T-cell (primary cell): ENCODE measurements around the gene EEF1AKMT2. TPM values are rescaled to one million over a fixed set of nuclear protein-coding genes. Genes with fewer than 3 reads are reported as not detected.

Source experiments
- ATAC-seq, 4 experiments: fragments of 200-7000 bp in 3 of 4; fragments of 150-1000 bp in 1 of 4; cut with Tn5 transposase; replicated peaks in 1 of 4; 1 replicate in 3 of 4; 2 replicates in 1 of 4; pipeline ENCODE4 v1.10.0; 2021; ENCODE audit warnings: moderate library complexity in 3 of 4, mild to moderate bottlenecking in 2 of 4, moderate number of reproducible peaks in 1 of 4
- CTCF ChIA-PET, 2 donors: fragments of 300-600 bp; sonication (Branson Sonifier 250); formaldehyde crosslinking; loops; one replicate each; lab custom pipeline; 2022; ENCODE audit warnings: antibody characterized with exemption in 2 of 2; lab: Charles Lee
- POLR2A ChIA-PET, 2 donors: fragments of 300-600 bp; sonication (Branson Sonifier 250); formaldehyde crosslinking; loops; one replicate each; lab custom pipeline; 2022; ENCODE audit warnings: antibody characterized with exemption in 2 of 2; lab: Charles Lee
- DNase-seq, 35 experiments: peaks; one replicate each; pipeline versions ENCODE4 v3.0.0 to v3.0.0-alpha.2; 2013 to 2023
- H3K27ac ChIP-seq: one replicate; pipeline ENCODE4 v1.5.1; 2013; ENCODE audit warnings: low read length
- H3K27me3 ChIP-seq, 2 experiments: replicated peaks in 1 of 2; 1 replicate in 1 of 2; 2 replicates in 1 of 2; pipeline versions ENCODE4 v1.6.1 to v1.7.0; 2013; ENCODE audit warnings: low read length in 1 of 2, mixed read lengths in 1 of 2; ENCODE audit not compliant: control insufficient read depth in 2 of 2, insufficient read depth in 2 of 2; ENCODE audit errors: extremely low read depth in 1 of 2
- H3K36me3 ChIP-seq, 2 donors: 1 replicate in 1 of 2; 2 replicates in 1 of 2; pipeline versions ENCODE4 v1.6.1 to v1.7.0; 2013; ENCODE audit warnings: low read length in 1 of 2; ENCODE audit not compliant: control insufficient read depth in 2 of 2, insufficient read depth in 1 of 2; ENCODE audit errors: extremely low read depth in 1 of 2
- H3K4me1 ChIP-seq, 2 experiments: 1 replicate in 1 of 2; 2 replicates in 1 of 2; pipeline versions ENCODE4 v1.6.1 to v1.7.0; 2013; ENCODE audit warnings: low read length in 2 of 2, mixed read lengths in 1 of 2; ENCODE audit not compliant: insufficient read depth in 2 of 2, control insufficient read depth in 1 of 2; ENCODE audit errors: extremely low read depth in 1 of 2
- H3K4me3 ChIP-seq, 2 donors: 1 replicate in 1 of 2; 2 replicates in 1 of 2; pipeline versions ENCODE4 v1.5.1 to v1.7.0; 2013; ENCODE audit warnings: mild to moderate bottlenecking in 2 of 2, low read length in 1 of 2, moderate library complexity in 1 of 2; ENCODE audit not compliant: control insufficient read depth in 1 of 2; ENCODE audit errors: extremely low read depth in 1 of 2
- H3K9me3 ChIP-seq: 2 replicates; pipeline ENCODE4 v1.7.0; 2013
- H3K27ac Mint-ChIP-seq, 2 donors: one replicate each; pipeline ENCODE4 v1.8.0; 2020 to 2021; ENCODE audit warnings: mild to moderate bottlenecking in 2 of 2, mixed read lengths in 2 of 2
- H3K27me3 Mint-ChIP-seq, 2 donors: one replicate each; pipeline ENCODE4 v1.8.0; 2021 to 2022; ENCODE audit warnings: mixed read lengths in 2 of 2
- H3K36me3 Mint-ChIP-seq: one replicate; pipeline ENCODE4 v1.8.0; 2021; ENCODE audit warnings: mixed read lengths
- H3K4me1 Mint-ChIP-seq, 3 donors: one replicate each; pipeline ENCODE4 v1.8.0; 2020 to 2022; ENCODE audit warnings: mixed read lengths in 3 of 3, mild to moderate bottlenecking in 1 of 3
- H3K4me3 Mint-ChIP-seq, 3 donors: one replicate each; pipeline ENCODE4 v1.8.0; 2020 to 2022; ENCODE audit warnings: mild to moderate bottlenecking in 3 of 3, mixed read lengths in 3 of 3, moderate library complexity in 3 of 3
- H3K9me3 Mint-ChIP-seq, 3 donors: one replicate each; pipeline ENCODE4 v1.8.0; 2020 to 2022; ENCODE audit warnings: mixed read lengths in 3 of 3
- WGBS: methylation state at CpG from one replicate; pipeline ENCODE4 v1.1.5; 2013; ENCODE audit warnings: missing lambda C conversion rate; ENCODE audit not compliant: insufficient coverage; 5-methylcytosine and 5-hydroxymethylcytosine counted together
- total RNA-seq, 35 experiments: library from RNA in 6 of 35; stranded (reverse) in 6 of 35; fragments of 120-200 nt in 1 of 35; gene quantifications; one replicate each; pipeline versions ENCODE4 v1.2.1 to v1.2.4 and lab custom pipeline; 2013 to 2026

Gene EEF1AKMT2
- total RNA-seq, 5 donors from 2014 or later (not counting 1 experiment from before 2014, with no cell fraction given): 15.8 to 21.0 (median 18.8) TPM

- POLR2A ChIA-PET: interaction anchor here (0.6 kb wide), 2 partner anchors 18 to 976 kb away, joined by 4 to 11 read pairs; no protein-coding TSS in a partner anchor
- Mint-ChIP-seq H3K4me3 (peak overlapping the region; percentile 17 to 76 (median 63)), H3K36me3 (no peaks in the 10 kb centered on the region), H3K9me3 (no peaks in the 10 kb centered on the region), H3K27ac (peak overlapping the region; percentile 53 to 86), H3K27me3 (no peaks in the 10 kb centered on the region), H3K4me1 (peaks cover 37 to 44% (median 43%) of the 10 kb centered on the region in 3 donors)
- H3K4me3 ChIP-seq: no peak overlapping the region
- CTCF ChIA-PET: interaction anchor here (0.6 to 4.9 kb wide), 30 partner anchors 9 to 751 kb away, joined by 3 to 87 read pairs (median 5); partner anchors contain the start of genes ABRAXAS2 (in 1 of the 2), EEF1AKMT2 (in 1 of the 2) and LHPP (in 1 of the 2)
- no peaks in the 10 kb centered on the region for H3K9me3 ChIP-seq
- no peaks in the 10 kb centered on the region for H3K27me3 ChIP-seq
- peaks cover 19 to 25% of the 10 kb centered on the region in 2 experiments for H3K4me1 ChIP-seq
- H3K36me3 ChIP-seq: peaks cover 0 to 2% of the 10 kb centered on the region in 2 donors
- no peak for ATAC-seq
- 29% methylated on average over 1 of the region's 3 CpGs for whole genome bisulfite sequencing
- DNase-seq: peak in 4 of 35 experiments; percentile 32 to 82 (median 44)
- no peak overlapping the region for H3K27ac ChIP-seq
Observed at GRCh38 chr10:124745673-124746072, 46.0 kb downstream of the EEF1AKMT2 start.

GRCh38 chr10:124745252-124745651 is 46.4 kb downstream of the EEF1AKMT2 start:
- Histone ChIP-seq H3K4me3 (no peak overlapping the region), H3K4me1 (peaks cover 23 to 29% of the 10 kb centered on the region in 2 experiments), H3K36me3 (peaks cover 0 to 2% of the 10 kb centered on the region in 2 donors), H3K27me3 (no peaks in the 10 kb centered on the region), H3K27ac (peak overlapping the region; percentile 41), H3K9me3 (no peaks in the 10 kb centered on the region)
- no peaks in the 10 kb centered on the region for H3K36me3 Mint-ChIP-seq
- POLR2A ChIA-PET: interaction anchor here (0.6 kb wide), 2 partner anchors 19 to 977 kb away, joined by 4 to 11 read pairs; no protein-coding TSS in a partner anchor
- no peaks in the 10 kb centered on the region for H3K27me3 Mint-ChIP-seq
- peak overlapping the region; percentile 63 to 84 (median 76) for H3K4me3 Mint-ChIP-seq
- ATAC-seq (no peak), DNase-seq (no peak)
- no peaks in the 10 kb centered on the region for H3K9me3 Mint-ChIP-seq
- H3K4me1 Mint-ChIP-seq: peaks cover 41 to 48% (median 47%) of the 10 kb centered on the region in 3 donors
- no CpG with 5 or more reads among the region's 4 CpGs for WGBS
- peak overlapping the region; percentile 82 to 86 for H3K27ac Mint-ChIP-seq
- CTCF ChIA-PET: interaction anchor here (0.6 to 4.9 kb wide), 31 partner anchors 9 to 751 kb away, joined by 3 to 87 read pairs (median 5); partner anchors contain the start of genes ABRAXAS2 (in 1 of the 2), EEF1AKMT2 (in 1 of the 2) and LHPP (in 1 of the 2)

DNA sequence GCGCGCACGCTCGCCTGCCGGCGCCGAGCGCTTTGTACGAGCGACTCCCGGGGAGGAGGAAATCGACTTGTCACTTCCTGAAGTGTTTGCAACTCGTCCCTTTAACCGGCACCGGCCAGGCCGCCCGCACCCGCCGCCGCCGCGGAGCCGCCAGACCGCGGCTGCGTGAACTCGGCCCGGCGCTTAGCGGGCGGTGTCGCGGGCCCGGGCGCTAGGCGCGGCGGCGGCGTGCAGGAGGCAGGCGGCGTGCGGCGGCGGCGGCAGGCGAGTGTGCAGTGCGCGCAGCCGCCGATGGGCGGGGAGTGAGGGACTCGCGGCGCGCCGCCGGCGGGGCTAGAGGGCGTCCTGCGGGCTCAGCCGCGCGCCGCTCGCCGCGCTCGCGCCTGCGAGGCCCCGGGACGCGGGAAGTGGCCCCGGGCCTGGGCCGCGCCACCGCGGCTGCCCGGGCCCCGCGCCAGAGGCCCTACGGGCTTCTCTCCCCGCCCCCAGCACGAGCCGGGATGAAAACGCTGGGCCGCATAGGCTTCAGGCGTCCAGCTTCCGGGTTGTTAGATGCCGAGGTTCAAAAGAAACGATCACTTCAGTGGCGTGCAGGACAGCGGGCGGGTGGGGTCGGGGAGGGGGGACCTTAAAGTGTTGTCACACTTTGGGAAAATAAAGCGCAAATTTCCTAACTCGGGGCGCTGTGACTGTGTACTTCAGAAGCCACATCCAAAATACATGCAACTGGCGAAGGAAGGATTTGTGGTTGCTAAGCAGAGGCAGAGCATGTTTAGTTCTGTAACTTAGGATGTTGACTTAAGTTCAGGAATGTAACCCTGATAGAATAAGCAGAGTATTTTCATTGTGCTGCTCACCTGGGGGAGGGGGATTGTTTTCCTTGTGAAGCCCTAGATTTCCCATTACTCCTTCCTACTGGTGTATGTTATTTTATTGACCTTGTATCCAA is 47.3 kb downstream of the EEF1AKMT2 start, which contains the start of gene FAM53B:
FAM53B (minus strand) TSS at position 277 of the 949 bp plus-strand sequence. CDS start 37,665 bp downstream, outside the sequence.
- peaks cover 29 to 38% of the 10 kb centered on the region in 2 experiments for H3K4me1 ChIP-seq
- ChIA-PET CTCF (interaction anchor here (0.6 to 4.9 kb wide), 20 partner anchors 10 to 750 kb away, joined by 3 to 87 read pairs (median 5); partner anchors contain the start of genes ABRAXAS2 (in 1 of the 2) and LHPP (in 1 of the 2)), POLR2A (interaction anchor here in 1 of 2 donors (0.7 kb wide), 1 partner anchor 21 kb away, joined by 5 read pairs; no protein-coding TSS in a partner anchor)
- Mint-ChIP-seq H3K36me3 (no peaks in the 10 kb centered on the region), H3K4me3 (peak within 1 kb of the TSS; percentile 89 to 99 (median 95)), H3K27ac (peak within 1 kb of the TSS; percentile 92 to 97), H3K27me3 (no peaks in the 10 kb centered on the region), H3K4me1 (peaks cover 50 to 53% (median 51%) of the 10 kb centered on the region in 3 donors), H3K9me3 (no peaks in the 10 kb centered on the region)
- H3K36me3 ChIP-seq: peaks cover 0 to 2% of the 10 kb centered on the region in 2 donors
- no peaks in the 10 kb centered on the region for H3K9me3 ChIP-seq
- peak; percentile 61 to 90 (median 77) for DNase-seq
- peak; percentile 79 to 85 (median 82) for ATAC-seq
- H3K4me3 ChIP-seq: peak within 1 kb of the TSS; percentile 79 to 88
- peak within 1 kb of the TSS; percentile 83 for H3K27ac ChIP-seq
- H3K27me3 ChIP-seq: no peaks in the 10 kb centered on the region
- WGBS: under 1% methylated on average over 99 of the region's 100 CpGs

DNA sequence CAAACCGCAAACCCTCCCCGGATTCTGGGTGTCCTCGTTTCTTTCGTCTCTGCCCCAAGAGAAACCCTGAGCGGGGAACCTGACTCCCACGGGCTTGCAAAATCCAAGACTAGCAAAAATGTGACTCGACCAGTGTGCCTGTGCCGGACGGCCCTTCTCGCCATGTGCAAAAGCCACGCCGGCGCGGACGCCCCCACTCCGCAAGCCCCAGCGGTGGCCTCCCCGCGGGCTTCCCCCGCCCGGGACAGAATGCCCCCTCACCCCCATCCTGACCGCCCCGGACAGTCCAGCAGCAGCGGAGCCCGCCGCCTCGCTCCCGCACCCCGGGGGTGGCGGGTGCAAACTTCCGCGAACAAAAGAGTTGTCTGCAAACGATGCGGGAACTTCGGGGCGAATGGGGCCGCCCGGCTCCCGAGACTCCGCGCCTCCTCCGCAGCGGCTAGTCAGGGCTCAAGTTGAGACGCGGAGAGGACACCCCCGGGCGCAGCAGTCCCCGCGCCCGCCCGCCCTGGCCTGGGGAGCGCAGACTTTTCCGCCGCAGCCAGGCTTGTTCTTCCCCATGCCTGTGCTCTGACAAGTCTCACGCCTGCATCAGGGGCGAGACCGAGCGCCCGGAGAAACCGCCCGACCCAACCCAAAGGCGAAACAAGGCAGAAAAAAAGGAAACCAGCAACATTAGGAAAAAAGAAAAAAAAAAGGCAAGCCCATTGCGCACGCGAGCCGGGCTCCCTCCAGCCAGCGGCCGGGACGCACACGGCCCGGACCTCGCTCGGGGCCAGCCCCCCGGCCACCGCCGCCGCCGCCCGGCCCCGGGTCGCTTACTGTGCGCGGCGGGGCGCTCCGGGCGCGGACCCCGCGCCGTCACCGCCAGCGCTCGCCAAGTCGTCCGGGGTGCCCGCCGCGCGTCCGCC is 48.2 kb downstream of the EEF1AKMT2 start:
- no peaks in the 10 kb centered on the region for H3K27me3 Mint-ChIP-seq
- H3K4me1 Mint-ChIP-seq: peaks cover 54 to 57% (median 54%) of the 10 kb centered on the region in 3 donors
- H3K27ac Mint-ChIP-seq: peak overlapping the region; percentile 92 to 97
- Histone ChIP-seq H3K4me3 (peak overlapping the region; percentile 79 to 88), H3K27me3 (no peaks in the 10 kb centered on the region), H3K9me3 (no peaks in the 10 kb centered on the region), H3K27ac (peak overlapping the region; percentile 83), H3K36me3 (peaks cover 0 to 2% of the 10 kb centered on the region in 2 donors), H3K4me1 (peaks cover 37 to 47% of the 10 kb centered on the region in 2 experiments)
- under 1% methylated on average over 100 of the region's 101 CpGs for WGBS
- H3K4me3 Mint-ChIP-seq: peak overlapping the region; percentile 89 to 99 (median 95)
- ChIA-PET POLR2A (interaction anchor here (0.7 to 3.1 kb wide), 4 partner anchors 10 to 93 kb away, joined by 3 to 18 read pairs (median 5); no protein-coding TSS in a partner anchor), CTCF (interaction anchor here (0.6 to 4.9 kb wide), 9 partner anchors 13 to 208 kb away, joined by 3 to 132 read pairs (median 13); no protein-coding TSS in a partner anchor)
- H3K9me3 Mint-ChIP-seq: no peaks in the 10 kb centered on the region
- no peaks in the 10 kb centered on the region for H3K36me3 Mint-ChIP-seq
- peak in 6 of 35 experiments; percentile 24 to 56 (median 38) for DNase-seq
- peak in 3 of 4 experiments; percentile 12 to 32 (median 21) for ATAC-seq

- Mint-ChIP-seq H3K27ac (peak overlapping the region; percentile 94 to 96), H3K27me3 (no peaks in the 10 kb centered on the region), H3K4me3 (peak overlapping the region; percentile 89 to 99 (median 95)), H3K4me1 (peaks cover 62 to 63% (median 62%) of the 10 kb centered on the region in 3 donors), H3K9me3 (no peaks in the 10 kb centered on the region), H3K36me3 (no peaks in the 10 kb centered on the region)
- CTCF ChIA-PET: interaction anchor here (0.6 to 4.9 kb wide), 21 partner anchors 12 to 281 kb away, joined by 3 to 132 read pairs (median 11); partner anchors contain the start of gene LHPP (in 1 of the 2)
- peak overlapping the region; percentile 83 for H3K27ac ChIP-seq
- DNase-seq (no peak), ATAC-seq (no peak)
- WGBS: 14% methylated on average over 36 of the region's 42 CpGs
- H3K27me3 ChIP-seq: no peaks in the 10 kb centered on the region
- POLR2A ChIA-PET: interaction anchor here (0.6 to 3.1 kb wide), 7 partner anchors 9 to 244 kb away, joined by 3 to 18 read pairs (median 5); no protein-coding TSS in a partner anchor
- H3K4me3 ChIP-seq: peak overlapping the region; percentile 79 to 88
- no peaks in the 10 kb centered on the region for H3K9me3 ChIP-seq
- H3K4me1 ChIP-seq: peaks cover 45 to 56% of the 10 kb centered on the region in 2 experiments
- H3K36me3 ChIP-seq: no peaks in the 10 kb centered on the region
Observed at GRCh38 chr10:124742413-124743190, 49.1 kb downstream of the EEF1AKMT2 start.
